Gastrocnemius medialis (tissue), 4 donors: ENCODE measurements around the gene ITPR1. TPM values are rescaled to one million over a fixed set of nuclear protein-coding genes. Genes with fewer than 3 reads are reported as not detected.

Source experiments
- ATAC-seq, 2 donors: fragments of 150-250 bp; one replicate each; pipeline ENCODE4 v1.9.1; 2016
- DNase-seq, 2 donors: peaks; one replicate each; pipeline ENCODE4 v3.0.0-alpha.2; 2019
- H3K27ac ChIP-seq, 4 donors: fragments of 200-600 bp; sonication (generic); 1 replicate in 1 of 4; 2 replicates in 3 of 4; pipeline ENCODE4 v1.5.1; 2016 to 2018; ENCODE audit warnings: mild to moderate bottlenecking in 2 of 4, moderate library complexity in 1 of 4
- H3K27me3 ChIP-seq, 3 donors: fragments of 200-600 bp; sonication (generic) in 2 of 3; 1 replicate in 1 of 3; 2 replicates in 2 of 3; pipeline versions ENCODE4 v1.5.1 to v1.6.0; 2016 to 2019; ENCODE audit warnings: mild to moderate bottlenecking in 1 of 3, moderate library complexity in 1 of 3
- H3K36me3 ChIP-seq, 2 donors: fragments of 200-600 bp; sonication (generic) in 1 of 2; one replicate each; pipeline ENCODE4 v1.5.1; 2017 to 2018
- H3K4me1 ChIP-seq, 2 donors: fragments of 200-600 bp; sonication (generic) in 1 of 2; one replicate each; pipeline ENCODE4 v1.5.1; 2016 to 2017; ENCODE audit warnings: mild to moderate bottlenecking in 2 of 2
- H3K4me3 ChIP-seq, 4 donors: fragments of 200-600 bp; sonication (generic) in 3 of 4; 1 replicate in 1 of 4; 2 replicates in 3 of 4; pipeline ENCODE4 v1.5.1; 2016 to 2019; ENCODE audit warnings: mild to moderate bottlenecking in 2 of 4
- H3K9me3 ChIP-seq, 3 donors: fragments of 200-600 bp; sonication (generic) in 2 of 3; 1 replicate in 1 of 3; 2 replicates in 2 of 3; pipeline ENCODE4 v1.5.1; 2016 to 2019
- CTCF ChIP-seq, 5 experiments: fragments of 450-650 bp in 3 of 5; fragments of 200-600 bp in 2 of 5; sonication (generic) in 2 of 5; IDR thresholded peaks in 4 of 5; conservative IDR thresholded peaks in 1 of 5; 1 replicate in 4 of 5; 2 replicates in 1 of 5; pipeline ENCODE4 v1.5.1; 2016 to 2019; ENCODE audit warnings: antibody characterized with exemption in 5 of 5, mild to moderate bottlenecking in 3 of 5, moderate library complexity in 3 of 5
- POLR2A ChIP-seq, 2 donors: fragments of 450-650 bp; IDR thresholded peaks; one replicate each; pipeline ENCODE4 v1.6.1; 2017; ENCODE audit warnings: antibody characterized with exemption in 2 of 2, mild to moderate bottlenecking in 2 of 2, moderate library complexity in 2 of 2
- in situ Hi-C, 4 donors: fragments of 200-750 bp; cut with MboI; loops; one replicate each; pipeline versions ENCODE4 v1.15.0 to v1.8.0; 2017; ENCODE audit warnings: low sequenced_read_pairs in 4 of 4
- intact Hi-C: fragments of 100-400 bp; cut with DNase I; formaldehyde crosslinking; loops from one replicate; pipeline ENCODE4 v1.15.1; 2023; ENCODE audit warnings: low total_unique reads
- total RNA-seq, 4 donors: library from RNA; depleted of rRNA; stranded (reverse); fragments of >200 nt; gene quantifications; one replicate each; pipeline versions ENCODE4 v1.1.0 to v1.2.3, GENCODE V29; 2016

Gene ITPR1
- total RNA-seq, 4 donors from 2014 or later, result 5.5 to 21.7 (median 11.3) TPM

- DNase-seq (peak in 1 of 2 donors; percentile 69), ATAC-seq (peak; percentile 19 to 37)
- intact Hi-C loops, result loop anchor here (1.0 to 5.0 kb wide), 5 partner anchors 18 to 227 kb away; partner anchors contain the start of gene BHLHE40
- Histone ChIP-seq H3K27ac (peak overlapping the region; percentile 80 to 89 (median 86)), H3K4me1 (peaks cover 48 to 62% of the 10 kb centered on the region in 2 donors), H3K27me3 (no peaks in the 10 kb centered on the region), H3K9me3 (no peaks in the 10 kb centered on the region), H3K4me3 (peak overlapping the region in 3 of 4 donors; percentile 11 to 31 (median 15)), H3K36me3 (no peaks in the 10 kb centered on the region)
- no peak for TF ChIP-seq CTCF (IDR thresholded peaks at IDR 0.05 in 4 of 5, conservative IDR thresholded peaks at IDR 0.05 in 1 of 5)
- TF ChIP-seq POLR2A (IDR thresholded peaks at IDR 0.05), result no peak
- in situ Hi-C loops, result loop anchor here in 1 of 4 donors (10.0 kb wide), 1 partner anchor 101 kb away; no protein-coding TSS in a partner anchor
Observed at GRCh38 chr3:4825436-4826236, 332.5 kb downstream of the ITPR1 start.

DNA sequence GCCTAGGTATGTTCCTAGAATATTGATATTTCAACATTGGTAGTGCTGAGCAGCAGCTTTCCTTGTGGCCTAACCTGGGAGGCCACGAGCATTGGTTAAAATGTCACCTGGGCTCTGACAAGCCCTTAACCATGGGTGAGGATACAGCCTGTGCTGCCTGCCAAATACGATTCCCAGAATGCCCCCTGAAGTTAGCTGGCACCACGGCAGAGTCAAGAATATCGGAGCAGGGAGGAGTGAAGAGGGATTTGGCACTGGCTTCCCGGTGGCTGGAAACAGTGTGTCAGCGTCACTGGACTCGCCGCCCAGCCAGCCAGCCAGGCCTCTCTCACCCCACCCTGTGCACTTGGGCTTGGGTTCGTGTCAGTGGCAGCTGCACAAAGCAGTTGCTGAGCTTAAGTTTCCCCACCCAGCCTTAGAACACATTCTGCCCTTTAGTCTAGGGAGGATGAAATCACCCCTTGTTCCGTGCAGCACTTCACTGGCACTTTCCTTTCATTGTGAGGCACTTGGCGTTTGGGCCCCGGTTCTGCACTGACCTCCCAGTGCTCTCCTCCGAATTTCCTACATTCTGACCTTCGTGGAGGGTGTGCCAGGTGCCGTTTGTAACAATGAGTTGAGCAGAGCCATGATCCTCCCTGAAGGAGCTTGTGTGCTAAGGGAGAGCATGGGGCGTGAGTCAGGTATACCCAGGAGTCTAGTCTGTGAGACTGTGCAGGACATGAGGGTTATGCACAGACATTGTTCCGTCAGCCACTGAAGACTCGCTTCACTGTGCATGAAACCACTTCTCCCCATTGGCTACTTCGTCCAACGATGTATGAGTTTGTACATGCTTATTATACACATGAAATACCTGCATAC, 333.3 kb downstream of the ITPR1 start:
- Histone ChIP-seq H3K4me1 (peaks cover 48 to 67% of the 10 kb centered on the region in 2 donors), H3K27ac (peak overlapping the region; percentile 80 to 89 (median 86)), H3K9me3 (no peaks in the 10 kb centered on the region), H3K27me3 (no peaks in the 10 kb centered on the region), H3K36me3 (no peaks in the 10 kb centered on the region), H3K4me3 (peak overlapping the region; percentile 12 to 36 (median 23))
- intact Hi-C loops, result loop anchor here (1.0 to 5.0 kb wide), 5 partner anchors 19 to 226 kb away; partner anchors contain the start of gene BHLHE40
- ATAC-seq (peak; percentile 72 to 74), DNase-seq (peak; percentile 75 to 90)
- TF ChIP-seq POLR2A (IDR thresholded peaks at IDR 0.05), result peak; percentile 67 to 83
- no peak for TF ChIP-seq CTCF (IDR thresholded peaks at IDR 0.05 in 4 of 5, conservative IDR thresholded peaks at IDR 0.05 in 1 of 5)
- in situ Hi-C loops, result loop anchor here in 1 of 4 donors (10.0 kb wide), 1 partner anchor 102 kb away; no protein-coding TSS in a partner anchor

DNA sequence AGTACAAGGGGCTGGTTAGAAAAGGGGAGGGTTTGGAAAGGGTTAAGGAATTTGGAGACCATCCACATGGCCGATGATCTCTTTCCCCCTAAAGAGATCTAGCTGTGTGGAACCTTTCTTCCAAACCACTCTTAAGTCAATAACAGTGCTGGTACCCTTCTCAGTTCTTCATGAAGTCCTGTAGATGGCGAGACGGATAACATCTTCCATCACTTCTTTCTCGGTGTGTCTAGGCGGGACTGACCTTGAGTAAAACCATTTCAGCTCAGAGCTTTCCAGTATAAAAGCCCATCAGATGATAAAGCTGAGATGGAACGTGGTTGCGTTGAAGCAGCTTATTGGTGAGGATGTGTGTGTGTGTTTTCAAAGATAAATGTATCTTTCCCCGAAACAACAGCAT, 334.6 kb downstream of the ITPR1 start:
- H3K27ac ChIP-seq, result peak overlapping the region; percentile 80 to 89 (median 86)
- H3K4me1 ChIP-seq, result peaks cover 48 to 62% of the 10 kb centered on the region in 2 donors
- no peak overlapping the region for H3K4me3 ChIP-seq
- ATAC-seq (no peak), DNase-seq (no peak)
- H3K27me3 ChIP-seq, result no peaks in the 10 kb centered on the region
- intact Hi-C loops, result loop anchor here (2.0 to 5.0 kb wide), 3 partner anchors 85 to 225 kb away; partner anchors contain the start of gene BHLHE40
- no peak for TF ChIP-seq CTCF (IDR thresholded peaks at IDR 0.05 in 4 of 5, conservative IDR thresholded peaks at IDR 0.05 in 1 of 5)
- no peak for TF ChIP-seq POLR2A (IDR thresholded peaks at IDR 0.05)
- no peaks in the 10 kb centered on the region for H3K36me3 ChIP-seq
- in situ Hi-C loops, result loop anchor here in 1 of 4 donors (10.0 kb wide), 1 partner anchor 103 kb away; no protein-coding TSS in a partner anchor
- H3K9me3 ChIP-seq, result no peaks in the 10 kb centered on the region

GRCh38 chr3:4828279-4829030, 335.3 kb downstream of the ITPR1 start:
- no peak for TF ChIP-seq POLR2A (IDR thresholded peaks at IDR 0.05)
- no peak for TF ChIP-seq CTCF (IDR thresholded peaks at IDR 0.05 in 4 of 5, conservative IDR thresholded peaks at IDR 0.05 in 1 of 5)
- Histone ChIP-seq H3K27ac (peak overlapping the region; percentile 80 to 89 (median 86)), H3K36me3 (no peaks in the 10 kb centered on the region), H3K4me1 (peaks cover 48 to 59% of the 10 kb centered on the region in 2 donors), H3K4me3 (no peak overlapping the region), H3K9me3 (no peaks in the 10 kb centered on the region), H3K27me3 (no peaks in the 10 kb centered on the region)
- peak in 1 of 2 donors; percentile 55 for DNase-seq
- peak in 1 of 2 donors; percentile 17 for ATAC-seq
- intact Hi-C loops (loop anchor here (5.0 kb wide), 2 partner anchors 86 to 224 kb away; no protein-coding TSS in a partner anchor), in situ Hi-C loops (loop anchor here in 1 of 4 donors (10.0 kb wide), 1 partner anchor 104 kb away; no protein-coding TSS in a partner anchor)
